Measurements from ENCODE around the gene PLPP4.

The PLPP4 gene

DNA sequence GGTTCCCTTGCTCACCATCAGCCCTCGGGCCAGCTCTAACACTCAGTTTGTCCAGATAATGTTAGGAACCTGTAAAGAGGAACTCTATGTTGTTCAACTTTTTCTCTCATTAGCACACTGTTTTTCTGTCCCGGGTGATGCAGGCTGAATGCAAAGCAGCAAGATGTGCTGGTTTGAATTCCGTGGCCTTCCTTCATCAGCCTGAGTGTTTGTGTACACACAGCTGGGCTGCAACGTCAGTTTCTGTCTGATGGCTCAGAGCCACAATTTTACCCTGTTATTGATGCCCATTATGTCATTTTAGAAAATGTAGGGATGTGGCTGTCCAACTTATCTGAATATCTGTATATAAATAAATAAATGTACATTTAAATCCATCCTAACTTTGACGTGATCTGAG, 152.0 kb downstream of the PLPP4 start:
- no peaks in the 10 kb centered on the region for H3K27me3 ChIP-seq (ENCODE audit: control insufficient read depth, insufficient read depth, low read length)
- no peak overlapping the region for H3K4me3 ChIP-seq (ENCODE audit: low read depth, low read length)
- H3K36me3 ChIP-seq (ENCODE audit: control insufficient read depth, insufficient read depth, low read length) = no peaks in the 10 kb centered on the region
- H3K4me1 ChIP-seq (ENCODE audit: control insufficient read depth, insufficient read depth, low read length) = no peaks in the 10 kb centered on the region
- H3K9ac ChIP-seq (ENCODE audit: low read length) = no peak overlapping the region
- H3K27ac ChIP-seq (ENCODE audit: low read depth, low read length) = no peak overlapping the region
- no peaks in the 10 kb centered on the region for H3K9me3 ChIP-seq (ENCODE audit: control insufficient read depth, insufficient read depth, low read depth, low read length)

- H3K36me3 ChIP-seq (ENCODE audit: control insufficient read depth, insufficient read depth, low read length) = no peaks in the 10 kb centered on the region
- no peak overlapping the region for H3K4me3 ChIP-seq (ENCODE audit: low read depth, low read length)
- no peaks in the 10 kb centered on the region for H3K4me1 ChIP-seq (ENCODE audit: control insufficient read depth, insufficient read depth, low read length)
- no peak overlapping the region for H3K27ac ChIP-seq (ENCODE audit: low read depth, low read length)
- no peak overlapping the region for H3K9ac ChIP-seq (ENCODE audit: low read length)
- H3K9me3 ChIP-seq (ENCODE audit: control insufficient read depth, insufficient read depth, low read depth, low read length) = peaks cover 4% of the 10 kb centered on the region; the same call in 1 of the 2 replicates
- H3K27me3 ChIP-seq (ENCODE audit: control insufficient read depth, insufficient read depth, low read length) = no peaks in the 10 kb centered on the region
These were observed 153.8 kb downstream of the PLPP4 start for GRCh38 chr10:120610791-120611190.

GRCh38 chr10:120612756-120613155, 155.7 kb downstream of the PLPP4 start:
- no peak overlapping the region for H3K4me3 ChIP-seq (ENCODE audit: low read depth, low read length)

DNA sequence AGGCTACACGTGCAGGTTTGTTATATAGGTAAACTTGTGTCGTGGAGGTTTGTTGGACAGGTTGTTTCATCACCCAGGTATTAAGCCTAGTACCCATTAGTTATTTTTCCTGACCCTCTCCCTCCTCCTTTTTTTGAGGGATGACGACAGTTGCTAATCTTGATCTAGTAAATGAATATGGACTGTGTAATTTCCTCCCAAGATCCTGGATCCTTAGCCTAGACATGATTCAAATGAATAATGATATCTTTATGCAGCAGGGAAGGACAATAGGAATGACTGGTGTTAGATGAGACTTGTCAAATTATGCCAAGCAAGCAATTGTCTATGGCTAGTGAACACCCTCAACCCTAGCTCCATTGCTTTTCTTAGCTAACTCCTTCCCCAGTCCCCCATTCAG, 156.2 kb downstream of the PLPP4 start:
- Histone ChIP-seq H3K27ac (ENCODE audit: low read depth, low read length) (no peak overlapping the region), H3K36me3 (ENCODE audit: control insufficient read depth, insufficient read depth, low read length) (no peaks in the 10 kb centered on the region), H3K9ac (ENCODE audit: low read length) (no peak overlapping the region), H3K27me3 (ENCODE audit: control insufficient read depth, insufficient read depth, low read length) (no peaks in the 10 kb centered on the region), H3K4me1 (ENCODE audit: control insufficient read depth, insufficient read depth, low read length) (no peaks in the 10 kb centered on the region), H3K9me3 (ENCODE audit: control insufficient read depth, insufficient read depth, low read depth, low read length) (peaks cover 20% of the 10 kb centered on the region; the same call in 1 of the 2 replicates), H3K4me3 (ENCODE audit: low read depth, low read length) (no peak overlapping the region)

More at GRCh38 chr10:120612756-120613155, 155.7 kb downstream of the PLPP4 start:
- Histone ChIP-seq H3K9me3 (ENCODE audit: control insufficient read depth, insufficient read depth, low read depth, low read length) (peaks cover 17% of the 10 kb centered on the region; the same call in 1 of the 2 replicates), H3K27me3 (ENCODE audit: control insufficient read depth, insufficient read depth, low read length) (no peaks in the 10 kb centered on the region), H3K27ac (ENCODE audit: low read depth, low read length) (no peak overlapping the region), H3K4me1 (ENCODE audit: control insufficient read depth, insufficient read depth, low read length) (no peaks in the 10 kb centered on the region), H3K36me3 (ENCODE audit: control insufficient read depth, insufficient read depth, low read length) (no peaks in the 10 kb centered on the region), H3K9ac (ENCODE audit: low read length) (no peak overlapping the region)

- Histone ChIP-seq H3K4me1 (ENCODE audit: control insufficient read depth, insufficient read depth, low read length) (no peaks in the 10 kb centered on the region), H3K4me3 (ENCODE audit: low read depth, low read length) (no peak overlapping the region), H3K9me3 (ENCODE audit: control insufficient read depth, insufficient read depth, low read depth, low read length) (peaks cover 20% of the 10 kb centered on the region; the same call in 1 of the 2 replicates), H3K9ac (ENCODE audit: low read length) (no peak overlapping the region), H3K27ac (ENCODE audit: low read depth, low read length) (no peak overlapping the region), H3K36me3 (ENCODE audit: control insufficient read depth, insufficient read depth, low read length) (no peaks in the 10 kb centered on the region), H3K27me3 (ENCODE audit: control insufficient read depth, insufficient read depth, low read length) (no peaks in the 10 kb centered on the region; the same call in 1 of the 2 replicates)
These were observed 157.7 kb downstream of the PLPP4 start for GRCh38 chr10:120614680-120615079.

GRCh38 chr10:120616311-120616911, 159.4 kb downstream of the PLPP4 start:
- no peak overlapping the region for H3K9ac ChIP-seq (ENCODE audit: low read length)
- no peaks in the 10 kb centered on the region for H3K4me1 ChIP-seq (ENCODE audit: control insufficient read depth, insufficient read depth, low read length)
- no peak overlapping the region for H3K4me3 ChIP-seq (ENCODE audit: low read depth, low read length)
- H3K27ac ChIP-seq (ENCODE audit: low read depth, low read length) = no peak overlapping the region
- no peaks in the 10 kb centered on the region for H3K36me3 ChIP-seq (ENCODE audit: control insufficient read depth, insufficient read depth, low read length)
- peaks cover 20% of the 10 kb centered on the region; the same call in 1 of the 2 replicates for H3K9me3 ChIP-seq (ENCODE audit: control insufficient read depth, insufficient read depth, low read depth, low read length)
- no peaks in the 10 kb centered on the region; the same call in 1 of the 2 replicates for H3K27me3 ChIP-seq (ENCODE audit: control insufficient read depth, insufficient read depth, low read length)

GRCh38 chr10:120628197-120628596, 171.2 kb downstream of the PLPP4 start:
- Histone ChIP-seq H3K27ac (ENCODE audit: low read depth, low read length) (no peak overlapping the region), H3K4me3 (ENCODE audit: low read depth, low read length) (no peak overlapping the region), H3K9ac (ENCODE audit: low read length) (no peak overlapping the region), H3K27me3 (ENCODE audit: control insufficient read depth, insufficient read depth, low read length) (no peaks in the 10 kb centered on the region), H3K9me3 (ENCODE audit: control insufficient read depth, insufficient read depth, low read depth, low read length) (0 out of 2 replicates have a peak, but pooled peaks cover 6% of the 10 kb centered on the region), H3K36me3 (ENCODE audit: control insufficient read depth, insufficient read depth, low read length) (no peaks in the 10 kb centered on the region), H3K4me1 (ENCODE audit: control insufficient read depth, insufficient read depth, low read length) (no peaks in the 10 kb centered on the region; the same call in 1 of the 2 replicates)

DNA sequence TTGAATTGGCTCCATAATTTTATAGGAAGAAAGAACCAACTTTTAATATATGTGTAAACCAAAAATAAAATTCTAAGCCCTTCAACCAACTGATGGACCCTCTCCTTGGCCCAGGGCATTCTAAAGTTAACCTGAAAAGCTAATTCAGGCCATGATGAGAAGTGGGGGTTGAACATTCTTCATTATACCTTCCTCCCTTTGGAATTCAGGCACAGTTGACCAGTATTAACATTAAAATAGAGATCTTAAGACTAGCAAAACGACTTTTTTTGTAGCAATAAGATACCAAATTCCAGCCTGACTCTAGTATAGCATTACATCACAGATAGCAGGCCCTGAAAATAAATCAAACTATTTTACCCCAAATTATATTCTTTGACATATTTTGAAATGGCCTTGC, 173.2 kb downstream of the PLPP4 start:
- Histone ChIP-seq H3K36me3 (ENCODE audit: control insufficient read depth, insufficient read depth, low read length) (no peaks in the 10 kb centered on the region), H3K4me1 (ENCODE audit: control insufficient read depth, insufficient read depth, low read length) (no peaks in the 10 kb centered on the region; the same call in 1 of the 2 replicates), H3K27ac (ENCODE audit: low read depth, low read length) (no peak overlapping the region), H3K9ac (ENCODE audit: low read length) (no peak overlapping the region), H3K27me3 (ENCODE audit: control insufficient read depth, insufficient read depth, low read length) (no peaks in the 10 kb centered on the region), H3K9me3 (ENCODE audit: control insufficient read depth, insufficient read depth, low read depth, low read length) (0 out of 2 replicates have a peak, but pooled peaks cover 6% of the 10 kb centered on the region), H3K4me3 (ENCODE audit: low read depth, low read length) (no peak overlapping the region)

DNA sequence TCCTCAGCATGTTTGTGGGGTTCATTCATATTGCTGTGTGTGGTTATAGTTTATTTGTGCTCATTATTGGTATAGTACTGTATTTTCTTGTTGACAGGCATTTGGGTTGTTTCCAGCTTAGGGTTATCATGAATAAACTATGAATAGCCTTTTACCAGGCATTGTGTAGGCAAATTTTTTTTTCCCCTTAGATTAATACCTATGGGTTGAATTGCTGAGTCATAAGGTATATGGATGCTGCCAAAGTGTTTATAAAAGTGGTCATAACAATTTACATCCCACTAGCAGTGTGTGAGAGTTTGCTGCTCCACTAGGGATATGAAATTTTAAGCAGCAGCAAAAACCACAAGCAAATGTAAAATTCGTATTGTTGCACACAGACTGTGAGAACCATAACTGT, 175.0 kb downstream of the PLPP4 start:
- Histone ChIP-seq H3K9ac (ENCODE audit: low read length) (no peak overlapping the region), H3K36me3 (ENCODE audit: control insufficient read depth, insufficient read depth, low read length) (no peaks in the 10 kb centered on the region), H3K4me1 (ENCODE audit: control insufficient read depth, insufficient read depth, low read length) (no peaks in the 10 kb centered on the region; the same call in 1 of the 2 replicates), H3K27me3 (ENCODE audit: control insufficient read depth, insufficient read depth, low read length) (no peaks in the 10 kb centered on the region), H3K27ac (ENCODE audit: low read depth, low read length) (no peak overlapping the region), H3K9me3 (ENCODE audit: control insufficient read depth, insufficient read depth, low read depth, low read length) (0 out of 2 replicates have a peak, but pooled peaks cover 6% of the 10 kb centered on the region), H3K4me3 (ENCODE audit: low read depth, low read length) (no peak overlapping the region)

GRCh38 chr10:120632942-120633341, 175.9 kb downstream of the PLPP4 start:
- H3K9ac ChIP-seq (ENCODE audit: low read length) = no peak overlapping the region

GRCh38 chr10:120634659-120635058, 177.6 kb downstream of the PLPP4 start:
- no peaks in the 10 kb centered on the region; the same call in 1 of the 2 replicates for H3K4me1 ChIP-seq (ENCODE audit: control insufficient read depth, insufficient read depth, low read length)
- no peaks in the 10 kb centered on the region for H3K36me3 ChIP-seq (ENCODE audit: control insufficient read depth, insufficient read depth, low read length)
- H3K27ac ChIP-seq (ENCODE audit: low read depth, low read length) = no peak overlapping the region
- 0 out of 2 replicates have a peak, but pooled peaks cover 2% of the 10 kb centered on the region for H3K27me3 ChIP-seq (ENCODE audit: control insufficient read depth, insufficient read depth, low read length)
- H3K9ac ChIP-seq (ENCODE audit: low read length) = no peak overlapping the region
- no peak overlapping the region for H3K4me3 ChIP-seq (ENCODE audit: low read depth, low read length)
- 0 out of 2 replicates have a peak, but pooled peaks cover 1% of the 10 kb centered on the region for H3K9me3 ChIP-seq (ENCODE audit: control insufficient read depth, insufficient read depth, low read depth, low read length)

More at GRCh38 chr10:120632942-120633341, 175.9 kb downstream of the PLPP4 start:
- no peaks in the 10 kb centered on the region; the same call in 1 of the 2 replicates for H3K4me1 ChIP-seq (ENCODE audit: control insufficient read depth, insufficient read depth, low read length)
- H3K9me3 ChIP-seq (ENCODE audit: control insufficient read depth, insufficient read depth, low read depth, low read length) = 0 out of 2 replicates have a peak, but pooled peaks cover 6% of the 10 kb centered on the region
- no peak overlapping the region for H3K4me3 ChIP-seq (ENCODE audit: low read depth, low read length)
- H3K27ac ChIP-seq (ENCODE audit: low read depth, low read length) = no peak overlapping the region
- 0 out of 2 replicates have a peak, but pooled peaks cover 2% of the 10 kb centered on the region for H3K27me3 ChIP-seq (ENCODE audit: control insufficient read depth, insufficient read depth, low read length)
- H3K36me3 ChIP-seq (ENCODE audit: control insufficient read depth, insufficient read depth, low read length) = no peaks in the 10 kb centered on the region

Measured in HUES6 (cell line).